HG03354 (cell line): Measurements from ENCODE around the gene EYS.
"Not testable (repeated sequence)": the region's sequence is repeated elsewhere in the genome, so short reads cannot be mapped to it uniquely, and the experiment has no call there.

ENCODE experiments used
- ATAC-seq: cut with Tn5 transposase; IDR thresholded peaks from one replicate; pipeline ENCODE4 v1.9.1; 2021; ENCODE audit warnings: mild to moderate bottlenecking; ENCODE audit not compliant: unreplicated experiment, poor library complexity, severe bottlenecking

The EYS gene

GRCh38 chr6:64459411-64459944 lies 1247.5 kb downstream of the EYS start:
- ATAC-seq, result no peak

- ATAC-seq, result not testable (repeated sequence)
Observed at GRCh38 chr6:64448101-64448500, 1258.9 kb downstream of the EYS start.

- no peak for ATAC-seq
Observed at GRCh38 chr6:64445038-64445437, 1262.0 kb downstream of the EYS start.

DNA sequence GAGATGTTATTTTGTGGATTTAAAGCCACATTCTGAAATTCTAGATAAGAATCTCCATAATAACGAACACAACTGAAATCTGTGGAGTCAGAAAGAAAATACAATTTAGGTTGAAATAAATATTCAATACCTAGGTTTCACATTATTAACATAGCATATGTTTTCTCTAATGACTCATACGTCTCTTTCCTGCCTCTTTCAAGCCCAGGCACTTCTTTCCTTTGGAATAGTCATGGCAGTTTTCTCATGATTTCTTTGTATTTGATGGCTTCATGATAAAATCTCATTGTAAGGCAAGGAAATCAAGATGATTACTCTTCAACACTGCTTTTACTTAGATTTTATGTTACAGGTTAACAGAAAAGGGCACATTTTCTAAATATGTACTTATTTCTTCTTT lies 1267.8 kb downstream of the EYS start:
- ATAC-seq, result no peak

GRCh38 chr6:64437996-64438395 lies 1269.0 kb downstream of the EYS start:
- ATAC-seq, result no peak

DNA sequence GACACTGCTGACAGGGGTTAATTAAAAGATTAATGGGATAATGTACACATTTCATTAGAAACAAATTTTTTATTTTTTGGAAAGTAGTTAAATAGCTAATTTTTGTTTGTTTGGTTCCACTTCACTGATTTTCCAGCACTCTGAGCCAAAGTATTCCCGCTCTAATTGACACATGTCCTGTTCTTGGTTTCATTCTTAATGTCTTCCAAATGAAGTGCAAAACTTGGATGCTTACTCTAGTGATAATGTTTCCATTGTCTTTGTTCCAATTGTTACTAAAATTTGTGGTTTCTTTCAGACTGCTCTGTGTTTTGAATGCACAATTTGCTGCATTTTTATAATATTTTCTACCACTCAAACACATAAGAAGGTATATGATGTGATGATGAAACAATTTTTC lies 1277.1 kb downstream of the EYS start:
- ATAC-seq, result no peak

DNA sequence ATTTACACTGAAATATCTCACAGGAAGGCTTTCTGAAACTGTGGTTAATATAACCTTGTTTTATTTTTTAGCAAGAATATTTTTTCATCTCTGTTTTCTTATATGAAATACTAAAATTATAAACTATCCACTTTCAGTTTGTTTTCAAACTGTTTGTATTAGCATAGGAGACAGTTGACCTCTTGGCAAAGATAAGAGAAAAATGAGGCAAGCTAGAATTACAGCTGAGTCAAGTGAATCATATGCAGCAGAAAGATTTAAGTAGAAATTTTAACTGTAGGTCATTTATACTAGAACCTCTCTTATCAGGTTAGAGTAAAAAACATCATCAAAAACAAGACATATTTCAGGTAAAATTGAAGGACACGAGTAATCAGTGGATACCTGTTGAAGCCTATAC lies 1278.8 kb downstream of the EYS start:
- no peak for ATAC-seq

- ATAC-seq, result no peak
Observed at GRCh38 chr6:64415926-64416325, 1291.1 kb downstream of the EYS start.

DNA sequence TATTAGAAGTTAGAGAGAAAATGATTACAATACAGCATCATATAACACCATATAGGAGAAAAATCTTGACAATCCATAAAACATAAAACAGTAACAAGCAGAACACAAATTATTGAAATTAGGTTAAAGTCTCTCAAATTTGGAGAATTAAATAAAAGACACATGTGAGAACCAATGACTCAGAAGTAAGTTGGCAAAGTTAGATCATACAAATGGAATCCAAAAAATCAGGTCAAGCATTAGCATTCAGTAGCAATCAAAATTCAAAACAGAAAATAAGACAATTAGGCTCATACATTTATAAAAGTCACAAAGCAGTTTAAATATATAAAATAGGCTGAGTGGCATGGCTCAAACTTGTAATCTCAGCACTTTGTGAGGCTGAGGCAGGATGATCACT lies 1295.8 kb downstream of the EYS start:
- ATAC-seq, result no peak

- ATAC-seq, result no peak
Observed at GRCh38 chr6:64409948-64410347, 1297.1 kb downstream of the EYS start.

DNA sequence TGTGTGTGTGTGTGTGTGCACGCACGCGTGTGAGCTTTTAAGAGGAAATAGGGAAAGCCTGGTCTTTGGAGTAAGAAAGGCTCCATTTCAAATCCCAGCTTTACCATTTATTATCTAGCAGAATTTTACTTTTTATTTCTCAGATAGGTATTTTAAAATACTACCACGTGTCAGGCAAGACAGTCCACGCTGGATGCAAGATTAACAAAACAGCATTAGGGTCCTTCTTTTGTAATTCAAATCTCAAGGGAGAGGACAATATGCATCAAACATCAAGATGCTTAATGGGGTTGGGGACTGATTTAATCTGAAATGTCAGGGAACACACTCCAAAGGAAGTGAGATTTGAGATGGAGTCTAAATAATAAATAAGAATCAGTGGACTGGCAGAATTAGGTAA lies 1302.6 kb downstream of the EYS start:
- ATAC-seq, result no peak

DNA sequence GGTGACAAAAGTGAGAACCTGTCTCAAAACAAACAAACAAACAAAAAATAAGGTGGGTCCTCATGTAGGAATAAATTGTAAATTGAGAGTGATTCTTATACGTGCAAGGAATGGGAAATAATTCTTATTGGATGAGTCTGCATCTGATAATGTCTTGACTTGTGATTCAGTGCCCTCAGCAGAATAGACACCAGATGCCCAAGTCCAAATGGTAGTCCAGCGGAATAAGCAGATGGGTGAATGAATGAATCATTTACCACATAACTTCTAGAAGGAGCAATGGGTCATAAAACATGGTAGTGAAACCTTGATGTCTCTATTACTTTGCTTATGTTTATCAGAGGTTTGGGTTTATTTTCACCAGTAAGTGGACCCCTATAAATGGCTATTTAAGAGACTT lies 1323.7 kb downstream of the EYS start:
- ATAC-seq, result no peak

- no peak for ATAC-seq
Observed at GRCh38 chr6:64376394-64376793, 1330.6 kb downstream of the EYS start.

GRCh38 chr6:64357430-64357829 lies 1349.6 kb downstream of the EYS start:
- no peak for ATAC-seq

DNA sequence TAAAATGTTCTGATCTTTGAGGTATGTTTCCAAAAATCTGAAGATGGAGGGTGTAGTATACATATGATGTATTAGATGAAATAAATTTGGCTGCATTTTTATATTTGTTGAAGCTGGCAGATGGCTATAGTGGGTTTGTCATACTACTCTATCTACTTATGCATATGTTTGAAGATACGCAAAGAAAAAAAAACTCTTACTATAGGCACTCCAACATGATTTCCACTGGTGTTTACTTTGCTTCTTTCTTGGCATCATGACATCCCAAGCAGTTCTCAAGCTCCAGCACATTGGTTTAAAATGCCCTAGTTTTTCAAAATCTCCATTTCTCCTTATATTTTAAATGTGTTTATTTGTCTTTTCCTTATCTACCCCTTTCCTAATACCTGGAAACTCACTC lies 1359.6 kb downstream of the EYS start:
- ATAC-seq, result no peak

DNA sequence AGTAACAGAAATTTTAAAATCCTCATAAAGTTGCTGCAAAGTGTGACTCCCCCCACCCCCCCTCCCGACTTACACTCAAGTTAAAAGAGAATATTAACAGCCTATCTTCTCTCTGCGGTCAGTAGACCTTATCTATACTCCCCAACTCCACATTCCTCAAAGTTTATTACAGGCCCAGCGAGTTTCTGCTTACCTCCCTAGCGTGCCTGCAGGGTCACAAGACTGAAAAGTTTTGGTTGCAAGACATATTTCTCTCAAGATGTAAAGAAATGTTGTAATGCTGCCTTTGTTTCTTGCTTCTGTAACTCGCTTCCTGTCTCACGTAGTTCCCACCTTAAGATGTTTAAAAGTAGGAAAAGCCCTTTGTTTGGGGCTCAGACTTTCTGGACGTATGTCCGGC lies 1371.8 kb downstream of the EYS start:
- ATAC-seq, result no peak

- ATAC-seq, result no peak
Observed at GRCh38 chr6:64334636-64335035, 1372.4 kb downstream of the EYS start.

DNA sequence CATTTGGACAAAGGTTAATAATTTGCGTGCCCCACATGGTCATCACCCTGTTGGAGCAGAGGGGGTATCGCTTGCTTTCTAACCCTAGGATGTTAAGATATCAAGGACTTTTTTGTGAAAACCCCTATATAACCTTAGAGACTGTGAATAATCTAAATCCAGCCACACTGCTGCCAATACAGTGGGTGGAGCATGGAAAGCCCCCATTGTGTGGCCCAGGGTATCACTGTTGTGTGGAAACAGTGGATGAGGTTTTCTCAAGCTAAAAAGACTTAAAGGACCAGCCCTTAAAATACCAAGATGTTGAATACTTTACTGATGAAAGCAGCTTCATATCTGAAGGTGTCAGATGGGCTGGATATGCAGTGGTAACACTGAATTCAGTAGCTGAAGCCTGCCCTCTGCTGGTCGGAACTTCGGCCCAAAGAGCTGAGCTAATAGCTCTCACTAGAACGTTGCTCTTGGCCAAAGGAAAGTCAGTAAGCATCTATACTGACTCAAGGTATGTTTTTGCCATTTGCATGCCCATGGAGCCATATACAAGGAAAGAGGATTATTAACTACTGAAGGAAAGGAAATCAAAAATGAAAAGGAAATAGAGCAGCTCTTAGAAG lies 1376.2 kb downstream of the EYS start:
- peak; percentile 58 for ATAC-seq

- ATAC-seq, result no peak
Observed at GRCh38 chr6:64326939-64327338, 1380.1 kb downstream of the EYS start.

- no peak for ATAC-seq
Observed at GRCh38 chr6:64325093-64325492, 1381.9 kb downstream of the EYS start.

DNA sequence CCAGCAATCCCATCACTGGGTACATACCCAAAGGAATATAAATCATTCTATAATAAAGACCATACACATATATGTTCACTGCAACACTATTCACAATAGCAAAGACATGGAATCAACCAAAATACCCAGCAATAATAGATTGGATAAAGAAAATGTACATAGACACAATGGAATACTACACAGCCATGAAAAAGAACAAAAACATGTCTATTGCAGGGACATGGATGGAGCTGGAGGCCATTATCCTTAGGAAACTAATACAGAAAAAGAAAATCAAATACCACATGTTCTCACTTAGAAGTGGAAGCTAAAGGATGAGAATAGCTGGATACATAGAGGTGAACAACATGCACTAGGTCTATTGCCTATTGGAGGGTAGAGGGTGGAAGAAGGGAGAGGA lies 1396.8 kb downstream of the EYS start:
- no peak for ATAC-seq
